A549 (cell line): Measurements from ENCODE around the gene ST14.

Experiments used
- CTCF ChIP-seq: fragments of >200 bp; sonication (Bioruptor Twin); formaldehyde crosslinking; IDR thresholded peaks from 3 replicates; pipeline ENCODE4 v1.5.1; 2016
- EHF ChIP-seq: fragments of 250-450 bp; sonication (Bioruptor Pico); IDR thresholded peaks from 2 replicates; pipeline ENCODE4 v1.5.0; 2020; ENCODE audit warnings: mild to moderate bottlenecking
- ELK1 ChIP-seq: fragments of 150-350 bp; IDR thresholded peaks from 2 replicates; pipeline ENCODE4 v1.6.1; 2014; ENCODE audit warnings: low read depth, mild to moderate bottlenecking, low read length
- MYC ChIP-seq: IDR thresholded peaks from 2 replicates; pipeline ENCODE4 v1.6.1; 2012; ENCODE audit warnings: mild to moderate bottlenecking, inconsistent platforms, low read length, improper control_type of control experiment, borderline replicate concordance
- REST ChIP-seq: fragments of 200-600 bp; sonication (generic); IDR thresholded peaks from 2 replicates; pipeline ENCODE4 v1.6.1; 2016; ENCODE audit warnings: antibody characterized with exemption, mild to moderate bottlenecking, moderate library complexity
- SMC3 ChIP-seq: fragments of >200 bp; sonication (Bioruptor Twin); formaldehyde crosslinking; IDR thresholded peaks from 3 replicates; pipeline ENCODE4 v1.6.1; 2018; ENCODE audit warnings: inconsistent platforms
- TFCP2L1 ChIP-seq: fragments of 250-450 bp; sonication (Bioruptor Pico); IDR thresholded peaks from 2 replicates; pipeline ENCODE4 v1.5.0; 2021; ENCODE audit warnings: mild to moderate bottlenecking

GRCh38 chr11:130150790-130151189, 8.8 kb upstream of the ST14 start:
- no peak for TF ChIP-seq CTCF
- no peak for TF ChIP-seq SMC3
- no peak for TF ChIP-seq REST
- TF ChIP-seq TFCP2L1 (CRISPR knock-in tag): no peak
- no peak for TF ChIP-seq MYC
- no peak for TF ChIP-seq ELK1
- TF ChIP-seq EHF (CRISPR knock-in tag): no peak
